ENCODE measurements around the gene ITGB2.

DNA sequence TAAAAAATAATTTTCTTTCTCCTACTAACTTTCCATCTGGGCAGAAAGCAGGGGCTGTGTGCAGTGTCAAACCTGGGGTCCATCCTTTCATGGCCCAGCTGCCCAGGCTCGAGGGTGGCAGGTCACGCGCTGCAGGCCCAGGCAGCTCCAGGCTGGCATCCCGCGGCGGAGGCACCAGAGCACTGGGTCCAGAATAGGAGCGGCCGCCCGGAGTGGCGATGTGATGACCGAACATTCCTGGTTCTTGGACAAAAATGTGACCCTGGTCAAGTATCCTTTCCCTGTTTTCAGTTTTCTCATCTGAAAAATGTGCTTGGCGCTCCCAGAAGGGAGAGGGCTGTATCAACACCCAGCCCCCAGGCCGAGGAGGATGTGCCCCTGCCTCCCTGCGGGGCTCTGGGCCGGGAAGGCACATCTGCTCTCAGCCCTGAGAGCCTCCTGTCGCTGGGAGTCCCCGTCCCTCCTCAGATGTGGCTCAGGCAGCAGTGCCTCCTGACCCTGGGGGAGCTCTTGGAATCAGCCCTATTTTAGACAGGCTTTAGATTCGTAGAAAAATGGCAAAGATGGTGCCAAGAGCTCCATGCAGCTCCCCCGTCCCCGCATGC is 48.5 kb upstream of the ITGB2 start:
- TF ChIP-seq, protein P1, sequence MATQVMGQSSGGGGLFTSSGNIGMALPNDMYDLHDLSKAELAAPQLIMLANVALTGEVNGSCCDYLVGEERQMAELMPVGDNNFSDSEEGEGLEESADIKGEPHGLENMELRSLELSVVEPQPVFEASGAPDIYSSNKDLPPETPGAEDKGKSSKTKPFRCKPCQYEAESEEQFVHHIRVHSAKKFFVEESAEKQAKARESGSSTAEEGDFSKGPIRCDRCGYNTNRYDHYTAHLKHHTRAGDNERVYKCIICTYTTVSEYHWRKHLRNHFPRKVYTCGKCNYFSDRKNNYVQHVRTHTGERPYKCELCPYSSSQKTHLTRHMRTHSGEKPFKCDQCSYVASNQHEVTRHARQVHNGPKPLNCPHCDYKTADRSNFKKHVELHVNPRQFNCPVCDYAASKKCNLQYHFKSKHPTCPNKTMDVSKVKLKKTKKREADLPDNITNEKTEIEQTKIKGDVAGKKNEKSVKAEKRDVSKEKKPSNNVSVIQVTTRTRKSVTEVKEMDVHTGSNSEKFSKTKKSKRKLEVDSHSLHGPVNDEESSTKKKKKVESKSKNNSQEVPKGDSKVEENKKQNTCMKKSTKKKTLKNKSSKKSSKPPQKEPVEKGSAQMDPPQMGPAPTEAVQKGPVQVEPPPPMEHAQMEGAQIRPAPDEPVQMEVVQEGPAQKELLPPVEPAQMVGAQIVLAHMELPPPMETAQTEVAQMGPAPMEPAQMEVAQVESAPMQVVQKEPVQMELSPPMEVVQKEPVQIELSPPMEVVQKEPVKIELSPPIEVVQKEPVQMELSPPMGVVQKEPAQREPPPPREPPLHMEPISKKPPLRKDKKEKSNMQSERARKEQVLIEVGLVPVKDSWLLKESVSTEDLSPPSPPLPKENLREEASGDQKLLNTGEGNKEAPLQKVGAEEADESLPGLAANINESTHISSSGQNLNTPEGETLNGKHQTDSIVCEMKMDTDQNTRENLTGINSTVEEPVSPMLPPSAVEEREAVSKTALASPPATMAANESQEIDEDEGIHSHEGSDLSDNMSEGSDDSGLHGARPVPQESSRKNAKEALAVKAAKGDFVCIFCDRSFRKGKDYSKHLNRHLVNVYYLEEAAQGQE (IDR thresholded peaks at IDR 0.05; ENCODE audit: insufficient read depth in 1 of 2, low read depth in 2 of 2, low read length in 2 of 2) = no peak
- TF ChIP-seq TAF1 (IDR thresholded peaks at IDR 0.05; ENCODE audit: borderline replicate concordance, insufficient read depth, low read length) (no peak), SIN3A (IDR thresholded peaks at IDR 0.05; ENCODE audit: borderline replicate concordance, insufficient read depth, low read length) (no peak), POLR2AphosphoS5 (IDR thresholded peaks at IDR 0.05; ENCODE audit: low read depth, low read length) (no peak), FOXP2 (optimal IDR thresholded peaks at IDR 0.05; ENCODE audit: borderline replicate concordance, extremely low read depth, extremely low read length, insufficient read depth) (no peak)

Measured in PFSK-1 (cell line).